Loucy (cell line): ENCODE results near the gene PCNT.
A peak's percentile ranks its signal among the peaks of the same experiment; 100 is the strongest.

Experiments
- H2AFZ ChIP-seq: fragments of 200-600 bp; sonication (generic); 2 replicates; pipeline ENCODE4 v1.6.0; 2016; ENCODE audit warnings: antibody characterized with exemption, mild to moderate bottlenecking, low read length, moderate library complexity
- H3F3A ChIP-seq: fragments of 200-600 bp; 2 replicates; pipeline ENCODE4 v1.6.0; 2016; ENCODE audit warnings: antibody characterized with exemption, low read depth, mild to moderate bottlenecking
- H3K27me3 ChIP-seq: fragments of 200-600 bp; sonication (generic); 2 replicates; pipeline ENCODE4 v1.6.1; 2014; ENCODE audit warnings: low read length, mild to moderate bottlenecking; ENCODE audit not compliant: insufficient read depth, poor library complexity, severe bottlenecking
- H3K36me3 ChIP-seq: fragments of 200-600 bp; sonication (generic); 2 replicates; pipeline ENCODE4 v1.6.1; 2016; ENCODE audit warnings: low read length; ENCODE audit not compliant: insufficient read depth
- H3K4me1 ChIP-seq: fragments of 200-600 bp; sonication (generic); 2 replicates; pipeline ENCODE4 v1.5.1; 2014; ENCODE audit warnings: low read length, mild to moderate bottlenecking; ENCODE audit not compliant: insufficient read depth, poor library complexity, severe bottlenecking
- H3K4me2 ChIP-seq: fragments of 200-600 bp; sonication (generic); 2 replicates; pipeline ENCODE4 v1.6.0; 2014; ENCODE audit warnings: antibody characterized with exemption, low read length, low read depth, mild to moderate bottlenecking; ENCODE audit not compliant: poor library complexity, severe bottlenecking
- H3K4me3 ChIP-seq: fragments of 200-600 bp; sonication (generic); 2 replicates; pipeline ENCODE4 v1.5.1; 2014; ENCODE audit warnings: low read length, mild to moderate bottlenecking, mixed read lengths; ENCODE audit not compliant: poor library complexity, severe bottlenecking
- H3K79me2 ChIP-seq: fragments of 200-600 bp; sonication (generic); 2 replicates; pipeline ENCODE4 v1.6.1; 2014; ENCODE audit warnings: low read length; ENCODE audit not compliant: insufficient read depth
- H3K9ac ChIP-seq: fragments of 200-600 bp; sonication (generic); 2 replicates; pipeline ENCODE4 v1.6.0; 2014; ENCODE audit warnings: mild to moderate bottlenecking, low read depth, low read length, moderate library complexity; ENCODE audit not compliant: poor library complexity, severe bottlenecking
- H3K9me2 ChIP-seq: fragments of 200-600 bp; sonication (generic); replicated peaks from 2 replicates; pipeline ENCODE4 v1.6.1; 2016; ENCODE audit warnings: low read depth, low read length, mixed read lengths
- H3K9me3 ChIP-seq: fragments of 200-600 bp; sonication (generic); 2 replicates; pipeline ENCODE4 v1.6.1; 2014; ENCODE audit warnings: mild to moderate bottlenecking, antibody characterized with exemption, low read length, low read depth; ENCODE audit not compliant: insufficient read depth
- H4K20me1 ChIP-seq: fragments of 200-600 bp; sonication (generic); 2 replicates; pipeline ENCODE4 v1.6.0; 2014; ENCODE audit warnings: antibody characterized with exemption, low read length, mild to moderate bottlenecking; ENCODE audit not compliant: insufficient read depth, poor library complexity, severe bottlenecking
- CTCF ChIP-seq: fragments of 200-600 bp; sonication (generic); conservative IDR thresholded peaks from 2 replicates; pipeline ENCODE4 v1.5.1; 2014; ENCODE audit warnings: mild to moderate bottlenecking, antibody characterized with exemption, low read length
- EZH2phosphoT487 ChIP-seq: fragments of 200-600 bp; IDR thresholded peaks from 2 replicates; pipeline ENCODE4 v1.6.1; 2018; ENCODE audit warnings: antibody characterized with exemption, mild to moderate bottlenecking, moderate library complexity, borderline replicate concordance

The PCNT gene

GRCh38 chr21:46284733-46285132 lies 39.2 kb upstream of the PCNT start:
- Histone ChIP-seq H4K20me1 (peaks cover 49% of the 10 kb centered on the region), H3K4me1 (peaks cover 46% of the 10 kb centered on the region), H3K27me3 (no peaks in the 10 kb centered on the region), H3K9ac (peak overlapping the region; percentile 82), H3F3A (0 out of 2 replicates have a peak, but pooled peaks cover 2% of the 10 kb centered on the region), H3K79me2 (peaks cover 62% of the 10 kb centered on the region), H3K36me3 (peaks cover 4% of the 10 kb centered on the region), H3K4me3 (peak overlapping the region; percentile 76), H2AFZ (no peak overlapping the region), H3K9me3 (no peaks in the 10 kb centered on the region), H3K9me2 (no peaks in the 10 kb centered on the region), H3K4me2 (peak overlapping the region; percentile 90)
- TF ChIP-seq EZH2phosphoT487 = no peak

- TF ChIP-seq EZH2phosphoT487 (no peak), CTCF (no peak)
- Histone ChIP-seq H3K4me1 (peaks cover 43% of the 10 kb centered on the region), H4K20me1 (peaks cover 46% of the 10 kb centered on the region), H3K4me3 (peak within 1 kb of the TSS; percentile 76), H3K9ac (peak within 1 kb of the TSS; percentile 82), H3K36me3 (no peaks in the 10 kb centered on the region), H3K27me3 (no peaks in the 10 kb centered on the region), H3K79me2 (peaks cover 57% of the 10 kb centered on the region), H2AFZ (peak within 1 kb of the TSS; percentile 80), H3K9me3 (no peaks in the 10 kb centered on the region), H3K4me2 (peak within 1 kb of the TSS; percentile 90), H3K9me2 (no peaks in the 10 kb centered on the region), H3F3A (0 out of 2 replicates have a peak, but pooled peaks cover 2% of the 10 kb centered on the region)
Observed at GRCh38 chr21:46285206-46285661, 38.7 kb upstream of the PCNT start, which contains the start of gene MCM3AP. Gene MCM3AP, minus strand, starts transcription at chr21:46285611. Its CDS starts 325 bp downstream, at chr21:46285286.

- H3K36me3 ChIP-seq = no peaks in the 10 kb centered on the region
- H3K9me2 ChIP-seq = no peaks in the 10 kb centered on the region
- peak within 1 kb of the TSS; percentile 90 for H3K4me2 ChIP-seq
- H3K4me1 ChIP-seq = peaks cover 41% of the 10 kb centered on the region
- H3K4me3 ChIP-seq = peak within 1 kb of the TSS; percentile 76
- H3K27me3 ChIP-seq = no peaks in the 10 kb centered on the region
- H4K20me1 ChIP-seq = peaks cover 40% of the 10 kb centered on the region
- H2AFZ ChIP-seq = peak within 1 kb of the TSS; percentile 80
- 0 out of 2 replicates have a peak, but pooled peaks cover 2% of the 10 kb centered on the region for H3F3A ChIP-seq
- H3K9ac ChIP-seq = peak within 1 kb of the TSS; percentile 82
- TF ChIP-seq EZH2phosphoT487 = no peak
- TF ChIP-seq CTCF = peak; percentile 41
- no peaks in the 10 kb centered on the region for H3K9me3 ChIP-seq
- peaks cover 52% of the 10 kb centered on the region for H3K79me2 ChIP-seq
Observed at GRCh38 chr21:46285761-46286647, 38.0 kb upstream of the PCNT start, which contains the start of gene YBEY. Gene YBEY, plus strand, starts transcription at chr21:46286342. Its CDS starts 572 bp downstream, at chr21:46286914.
